Adrenal gland (tissue), 12 donors: Measurements from ENCODE around the gene TUBB4B. TPM values are rescaled to one million over a fixed set of nuclear protein-coding genes. Genes with fewer than 3 reads are reported as not detected.

Experiments
- DNase-seq, 7 donors: peaks; one replicate each; pipeline ENCODE4 v3.0.0-alpha.2; 2019 to 2020
- H3K27ac ChIP-seq, 5 donors: fragments of 200-600 bp; sonication (generic) in 4 of 5; 1 replicate in 3 of 5; 2 replicates in 2 of 5; pipeline versions ENCODE4 v1.5.1 to v1.8.0; 2016 to 2020; ENCODE audit warnings: mild to moderate bottlenecking in 1 of 5
- H3K27me3 ChIP-seq: fragments of 200-600 bp; 2 replicates; pipeline ENCODE4 v1.8.0; 2021
- H3K36me3 ChIP-seq, 2 donors: fragments of 200-600 bp; replicated peaks in 1 of 2; 1 replicate in 1 of 2; 2 replicates in 1 of 2; pipeline versions ENCODE4 v1.5.1 to v1.8.0; 2018 to 2022
- H3K4me1 ChIP-seq, 2 donors: fragments of 200-600 bp; replicated peaks in 1 of 2; 1 replicate in 1 of 2; 2 replicates in 1 of 2; pipeline versions ENCODE4 v1.5.1 to v1.8.0; 2018 to 2021
- H3K4me3 ChIP-seq, 4 donors: fragments of 200-600 bp; sonication (generic) in 3 of 4; one replicate each; pipeline ENCODE4 v1.5.1; 2016 to 2018
- H3K9me3 ChIP-seq, 3 donors: fragments of 200-600 bp; sonication (generic) in 1 of 3; replicated peaks in 1 of 3; 1 replicate in 2 of 3; 2 replicates in 1 of 3; pipeline versions ENCODE4 v1.5.1 to v1.8.0; 2016 to 2021
- CTCF ChIP-seq, 6 experiments: fragments of 450-650 bp in 4 of 6; fragments of 200-600 bp in 2 of 6; sonication (generic) in 1 of 6; IDR thresholded peaks; 1 replicate in 5 of 6; 2 replicates in 1 of 6; pipeline versions ENCODE4 v1.5.1 to v1.8.0; 2016 to 2021; ENCODE audit warnings: antibody characterized with exemption in 6 of 6, mild to moderate bottlenecking in 2 of 6, moderate library complexity in 1 of 6
- POLR2A ChIP-seq, 2 donors: fragments of 450-650 bp; IDR thresholded peaks; one replicate each; pipeline ENCODE4 v1.6.1; 2017; ENCODE audit warnings: antibody characterized with exemption in 2 of 2, mild to moderate bottlenecking in 2 of 2, moderate library complexity in 1 of 2
- WGBS, 4 donors: extraction: QIAGEN DNeasy Blood & Tissue Kit in 2 of 4; methylation state at CpG; one replicate each; pipeline versions ENCODE4 v1.1.5 to v1.1.7; 2013 to 2017; 5-methylcytosine and 5-hydroxymethylcytosine counted together
- intact Hi-C, 2 donors: fragments of 100-400 bp; cut with DNase I; formaldehyde crosslinking; loops; one replicate each; pipeline versions ENCODE4 v1.14.1 to v1.15.0; 2022 to 2023
- polyA plus RNA-seq, 3 donors: library from polyadenylated mRNA; stranded (reverse); fragments of 200-250 nt in 2 of 3; fragments of 350-450 nt in 1 of 3; fragmentation: Illumina TruSeq in 1 of 3; extraction: RNeasy Lipid Tissue Mini Kit (QIAGEN cat#74804) in 1 of 3; gene quantifications; one replicate each; pipeline ENCODE4 v1.2.3, GENCODE V29; 2013 to 2014
- total RNA-seq, 9 donors: library from RNA; depleted of rRNA in 4 of 9; stranded (reverse); fragments of >200 nt in 4 of 9; fragments of 120-200 nt in 1 of 9; fragmentation: NEBNext Ultra II Directional in 1 of 9; extraction: Animal tissue kit (Norgen Biotek cat#: 25700) in 1 of 9; gene quantifications; one replicate each; pipeline versions ENCODE4 v1.1.0 to v1.2.4, GENCODE V29; 2013 to 2023
- donor health status: healthy with polysubstance abuse.
- donor health status: Bipolar disorder and iron deficiency.
- donor health status: DM: yes; HTN: yes; CAD: no.
- donor health status: DM: no; HTN: no; CAD: no.
- donor health status: DM: no; HTN: no; CAD: no.
- donor health status: DM: yes; HTN: yes; CAD: no.

The TUBB4B gene
- total and polyA plus RNA-seq, 12 donors, result 69.9 to 362 (median 151) TPM

- Histone ChIP-seq H3K4me3 (no peak overlapping the region), H3K4me1 (peaks cover 0 to 6% of the 10 kb centered on the region in 2 donors), H3K36me3 (no peaks in the 10 kb centered on the region), H3K27me3 (peaks cover 50% of the 10 kb centered on the region), H3K27ac (no peak overlapping the region), H3K9me3 (no peaks in the 10 kb centered on the region)
- intact Hi-C loops, result loop anchor here in 1 of 2 donors (10.0 kb wide), 1 partner anchor 447 kb away; no protein-coding TSS in a partner anchor
- 73 to 84% (median 78%) methylated on average over 18 to 23 of the region's 23 CpGs for WGBS, 4 donors
- TF ChIP-seq CTCF (IDR thresholded peaks at IDR 0.05), result no peak
- no peak for TF ChIP-seq POLR2A (IDR thresholded peaks at IDR 0.05)
- DNase-seq, result no peak
These were observed 9.6 kb upstream of the TUBB4B start for GRCh38 chr9:137231372-137232039.

GRCh38 chr9:137232101-137232500, 9.0 kb upstream of the TUBB4B start:
- Histone ChIP-seq H3K36me3 (no peaks in the 10 kb centered on the region), H3K4me1 (peaks cover 0 to 6% of the 10 kb centered on the region in 2 donors), H3K9me3 (no peaks in the 10 kb centered on the region), H3K27me3 (peaks cover 50% of the 10 kb centered on the region), H3K27ac (no peak overlapping the region), H3K4me3 (no peak overlapping the region)
- TF ChIP-seq POLR2A (IDR thresholded peaks at IDR 0.05) (no peak), CTCF (IDR thresholded peaks at IDR 0.05) (no peak)
- intact Hi-C loops, result loop anchor here in 1 of 2 donors (10.0 kb wide), 1 partner anchor 447 kb away; no protein-coding TSS in a partner anchor
- DNase-seq, result no peak
- WGBS, 4 donors, result 63 to 73% (median 68%) methylated on average over 3 to 10 of the region's 10 CpGs

- 56 to 80% (median 69%) methylated on average over 5 to 24 of the region's 24 CpGs for WGBS, 4 donors
- no peak for DNase-seq
- intact Hi-C loops, result loop anchor here in 1 of 2 donors (10.0 kb wide), 1 partner anchor 448 kb away; no protein-coding TSS in a partner anchor
- no peak overlapping the region for H3K4me3 ChIP-seq
- no peaks in the 10 kb centered on the region for H3K9me3 ChIP-seq
- H3K27ac ChIP-seq, result no peak overlapping the region
- H3K27me3 ChIP-seq, result peaks cover 50% of the 10 kb centered on the region
- no peak for TF ChIP-seq POLR2A (IDR thresholded peaks at IDR 0.05)
- no peak for TF ChIP-seq CTCF (IDR thresholded peaks at IDR 0.05)
- H3K4me1 ChIP-seq, result peaks cover 0 to 6% of the 10 kb centered on the region in 2 donors
- H3K36me3 ChIP-seq, result no peaks in the 10 kb centered on the region
These were observed 8.6 kb upstream of the TUBB4B start for GRCh38 chr9:137232510-137232909.

GRCh38 chr9:137233143-137233980, 7.7 kb upstream of the TUBB4B start:
- Histone ChIP-seq H3K9me3 (no peaks in the 10 kb centered on the region), H3K36me3 (no peaks in the 10 kb centered on the region), H3K27ac (no peak overlapping the region), H3K27me3 (peaks cover 48% of the 10 kb centered on the region), H3K4me1 (peaks cover 0 to 6% of the 10 kb centered on the region in 2 donors), H3K4me3 (no peak overlapping the region)
- intact Hi-C loops, result loop anchor here in 1 of 2 donors (10.0 kb wide), 1 partner anchor 449 kb away; no protein-coding TSS in a partner anchor
- TF ChIP-seq CTCF (IDR thresholded peaks at IDR 0.05) (no peak), POLR2A (IDR thresholded peaks at IDR 0.05) (no peak)
- no peak for DNase-seq
- 64 to 76% (median 69%) methylated on average over 5 to 40 of the region's 40 CpGs for WGBS, 4 donors
